H7 (cell line): Measurements from ENCODE around the gene CDH8. TPM values are rescaled to one million over a fixed set of nuclear protein-coding genes. Genes with fewer than 3 reads are reported as not detected.

Experiments
- DNase-seq: peaks from one replicate; pipeline ENCODE4 v3.0.0; 2012
- H3K27me3 ChIP-seq: 2 replicates; pipeline ENCODE4 v1.6.0; 2011; ENCODE audit warnings: mild to moderate bottlenecking, low read length; ENCODE audit not compliant: control insufficient read depth, insufficient read depth
- H3K36me3 ChIP-seq: replicated peaks from 2 replicates; pipeline ENCODE4 v1.5.1; 2011; ENCODE audit warnings: low read length; ENCODE audit not compliant: control insufficient read depth, insufficient read depth
- H3K4me3 ChIP-seq: 2 replicates; pipeline ENCODE4 v1.5.1; 2011; ENCODE audit warnings: low read depth, mild to moderate bottlenecking, control low read depth, low read length, moderate library complexity; ENCODE audit not compliant: insufficient read depth
- total RNA-seq: library from RNA; depleted of rRNA; stranded (reverse); fragments of >200 nt; shearing (Covaris generic); gene quantifications from 2 replicates; pipeline ENCODE4 v1.2.3, GENCODE V29; 2014; rRNA removed

CDH8 gene, protein sequence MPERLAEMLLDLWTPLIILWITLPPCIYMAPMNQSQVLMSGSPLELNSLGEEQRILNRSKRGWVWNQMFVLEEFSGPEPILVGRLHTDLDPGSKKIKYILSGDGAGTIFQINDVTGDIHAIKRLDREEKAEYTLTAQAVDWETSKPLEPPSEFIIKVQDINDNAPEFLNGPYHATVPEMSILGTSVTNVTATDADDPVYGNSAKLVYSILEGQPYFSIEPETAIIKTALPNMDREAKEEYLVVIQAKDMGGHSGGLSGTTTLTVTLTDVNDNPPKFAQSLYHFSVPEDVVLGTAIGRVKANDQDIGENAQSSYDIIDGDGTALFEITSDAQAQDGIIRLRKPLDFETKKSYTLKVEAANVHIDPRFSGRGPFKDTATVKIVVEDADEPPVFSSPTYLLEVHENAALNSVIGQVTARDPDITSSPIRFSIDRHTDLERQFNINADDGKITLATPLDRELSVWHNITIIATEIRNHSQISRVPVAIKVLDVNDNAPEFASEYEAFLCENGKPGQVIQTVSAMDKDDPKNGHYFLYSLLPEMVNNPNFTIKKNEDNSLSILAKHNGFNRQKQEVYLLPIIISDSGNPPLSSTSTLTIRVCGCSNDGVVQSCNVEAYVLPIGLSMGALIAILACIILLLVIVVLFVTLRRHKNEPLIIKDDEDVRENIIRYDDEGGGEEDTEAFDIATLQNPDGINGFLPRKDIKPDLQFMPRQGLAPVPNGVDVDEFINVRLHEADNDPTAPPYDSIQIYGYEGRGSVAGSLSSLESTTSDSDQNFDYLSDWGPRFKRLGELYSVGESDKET
- 0.87 and 7.1 TPM in 2 replicates for total RNA-seq

DNA sequence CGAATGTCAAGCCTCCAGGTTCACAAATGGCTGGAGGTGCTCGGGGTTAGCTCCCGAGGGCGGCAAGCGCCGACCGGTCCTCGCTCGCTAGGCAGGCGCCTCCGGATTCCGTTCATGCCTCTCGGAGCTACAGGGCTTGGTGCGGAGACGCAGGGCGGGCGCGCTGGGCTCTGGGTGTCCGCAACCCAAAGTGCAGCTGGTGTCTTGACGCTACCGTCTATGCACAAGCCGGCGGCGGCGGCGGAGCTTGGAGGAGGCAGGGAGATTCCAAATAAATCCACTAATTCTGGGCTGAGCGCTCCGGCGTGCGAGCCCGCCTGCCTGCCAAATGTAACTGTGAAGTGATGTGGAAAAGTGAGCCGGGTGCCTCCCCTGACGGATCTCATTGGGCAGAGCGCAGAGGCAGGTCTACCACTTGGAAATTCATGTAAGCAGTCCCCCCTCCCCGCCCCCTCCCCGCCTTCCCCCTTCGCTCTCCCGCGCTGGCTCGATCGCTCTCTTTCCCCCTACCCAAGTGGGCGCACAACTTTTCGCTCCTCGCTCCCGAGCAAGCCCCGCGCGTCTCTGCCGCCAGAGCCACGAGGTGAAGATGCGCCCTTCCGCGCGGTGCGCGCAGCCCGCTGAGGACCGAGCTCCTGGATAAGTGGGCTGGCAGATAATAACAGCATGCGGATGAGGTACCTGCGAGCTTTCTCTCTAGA lies at the start of gene CDH8:
TSS of gene CDH8 (minus strand) at position 338 of the 701 bp plus-strand sequence. CDS start 15,035 bp downstream, outside the sequence.
- no peaks in the 10 kb centered on the region for H3K36me3 ChIP-seq
- peak; percentile 80 for DNase-seq
- H3K4me3 ChIP-seq, result peak within 1 kb of the TSS; percentile 57
- H3K27me3 ChIP-seq, result peaks cover 53% of the 10 kb centered on the region

DNA sequence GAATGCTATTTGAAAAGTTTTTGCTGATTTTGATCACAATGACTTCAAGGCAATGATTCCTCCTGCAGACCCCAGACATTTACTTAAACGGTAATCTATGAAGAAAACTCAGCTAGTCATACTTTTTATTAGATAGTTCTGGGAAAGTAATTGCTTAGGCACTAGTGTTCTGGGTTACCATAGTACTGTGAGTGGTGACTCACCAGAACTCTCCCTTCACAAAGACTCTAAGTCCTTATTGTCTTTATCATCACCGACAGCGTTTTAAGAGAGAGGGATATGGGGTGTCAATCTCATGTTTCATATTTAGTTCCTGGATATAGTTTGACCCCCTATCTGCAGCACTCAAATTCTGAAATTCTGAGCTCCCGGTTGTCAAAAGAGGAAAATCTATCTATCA lies 43.0 kb upstream of the CDH8 start:
- Histone ChIP-seq H3K36me3 (no peaks in the 10 kb centered on the region), H3K27me3 (no peaks in the 10 kb centered on the region), H3K4me3 (no peak overlapping the region)
- no peak for DNase-seq

DNA sequence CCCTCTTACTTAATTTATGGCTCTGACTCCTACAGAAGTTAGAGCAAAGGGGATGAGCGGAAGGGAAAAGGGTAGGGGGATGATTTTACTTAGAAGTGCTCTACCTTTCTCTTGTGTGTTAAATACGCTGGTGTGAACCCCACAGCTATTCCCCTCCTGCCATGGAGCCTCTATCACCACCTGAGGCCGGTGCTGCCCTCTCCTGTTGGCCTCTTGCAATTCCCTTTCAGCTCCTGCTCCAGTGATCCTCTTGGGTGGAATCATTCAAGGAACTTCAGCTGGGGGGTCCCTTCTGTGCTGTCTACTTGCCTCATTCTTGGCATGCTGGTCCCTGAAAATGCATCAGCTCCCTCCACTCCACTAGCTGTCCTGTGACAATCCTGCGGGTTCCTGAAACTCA lies 41.8 kb upstream of the CDH8 start:
- peak; percentile 48 for DNase-seq
- no peaks in the 10 kb centered on the region for H3K27me3 ChIP-seq
- no peak overlapping the region for H3K4me3 ChIP-seq
- no peaks in the 10 kb centered on the region for H3K36me3 ChIP-seq

DNA sequence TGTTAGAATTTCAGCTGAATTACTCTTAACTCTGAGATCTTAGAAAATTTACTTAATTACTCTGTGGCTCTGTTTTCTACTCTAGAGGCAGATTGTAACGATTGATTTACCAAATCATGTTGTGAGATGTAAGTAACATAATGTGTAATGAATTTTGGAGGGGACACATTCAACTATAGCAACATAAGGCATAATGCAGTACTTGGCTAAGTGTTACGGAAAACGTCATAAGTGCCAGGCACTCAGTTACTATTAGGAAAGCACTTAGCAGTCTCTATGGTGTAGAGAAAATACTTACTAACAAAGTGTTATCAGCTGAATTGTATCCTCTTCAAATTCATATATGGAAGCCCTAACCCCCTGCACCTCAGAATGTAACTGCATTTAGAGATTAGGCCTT lies 40.6 kb upstream of the CDH8 start:
- H3K36me3 ChIP-seq, result no peaks in the 10 kb centered on the region
- no peak for DNase-seq
- H3K4me3 ChIP-seq, result no peak overlapping the region
- H3K27me3 ChIP-seq, result no peaks in the 10 kb centered on the region

DNA sequence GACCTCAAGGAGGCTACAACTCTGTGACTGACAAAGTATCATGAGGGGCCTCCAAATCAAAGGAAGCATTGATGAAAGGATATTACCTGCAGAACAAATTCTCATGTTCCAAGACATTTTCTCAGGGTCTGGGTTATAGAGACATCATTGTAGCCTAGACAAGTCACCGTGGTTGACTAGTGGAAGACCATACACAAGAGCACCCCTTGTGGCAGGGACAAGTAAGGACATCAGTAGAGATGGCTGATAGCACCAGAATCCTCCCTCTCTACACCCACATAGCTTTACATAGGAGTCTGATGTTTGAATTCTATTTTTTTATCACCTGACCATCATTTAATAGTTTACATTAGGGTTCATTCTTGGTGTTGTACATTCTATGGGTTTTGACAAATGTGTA lies 32.5 kb upstream of the CDH8 start:
- no peaks in the 10 kb centered on the region for H3K36me3 ChIP-seq
- H3K27me3 ChIP-seq, result no peaks in the 10 kb centered on the region
- DNase-seq, result peak; percentile 13
- no peak overlapping the region for H3K4me3 ChIP-seq

DNA sequence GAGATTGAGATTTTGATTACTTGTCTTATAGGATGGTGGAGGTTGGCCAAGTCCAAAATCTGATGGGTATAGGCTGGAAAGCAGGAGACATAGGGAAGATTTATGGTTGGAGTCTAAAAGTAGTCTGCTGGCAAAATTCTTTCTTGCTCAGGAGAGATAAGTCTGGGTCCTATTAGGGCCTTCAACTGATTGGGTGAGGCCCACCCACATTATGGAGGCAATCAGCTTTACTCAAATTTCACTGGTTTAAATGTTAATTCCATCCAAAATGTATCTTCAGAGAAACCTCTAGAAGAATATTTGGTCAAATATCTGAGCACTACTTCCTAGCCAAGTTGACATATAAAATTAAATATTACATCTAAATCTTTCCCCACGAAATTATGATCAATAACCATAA lies 31.7 kb upstream of the CDH8 start:
- no peaks in the 10 kb centered on the region for H3K36me3 ChIP-seq
- H3K4me3 ChIP-seq, result no peak overlapping the region
- H3K27me3 ChIP-seq, result no peaks in the 10 kb centered on the region
- DNase-seq, result no peak

DNA sequence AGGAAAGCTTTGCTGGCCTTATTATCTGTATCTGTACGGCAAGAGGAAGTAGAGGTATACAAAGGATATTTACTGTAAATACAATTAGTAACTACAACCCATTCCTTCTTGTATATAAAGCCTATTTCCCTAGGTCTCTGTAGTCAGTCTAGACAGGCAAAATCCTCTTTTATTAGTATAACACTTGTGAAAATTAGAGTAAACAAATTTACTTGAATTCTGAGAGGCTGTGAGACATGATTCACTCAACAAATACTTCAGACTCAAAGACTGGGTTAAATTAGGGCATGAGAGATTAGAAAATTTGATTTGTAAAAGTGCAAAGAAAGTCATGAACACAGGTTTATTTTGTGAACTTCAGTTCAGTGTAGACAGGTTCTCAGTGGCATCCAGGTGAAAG lies 30.9 kb upstream of the CDH8 start:
- no peak for DNase-seq
- H3K36me3 ChIP-seq, result no peaks in the 10 kb centered on the region
- H3K27me3 ChIP-seq, result no peaks in the 10 kb centered on the region
- no peak overlapping the region for H3K4me3 ChIP-seq

DNA sequence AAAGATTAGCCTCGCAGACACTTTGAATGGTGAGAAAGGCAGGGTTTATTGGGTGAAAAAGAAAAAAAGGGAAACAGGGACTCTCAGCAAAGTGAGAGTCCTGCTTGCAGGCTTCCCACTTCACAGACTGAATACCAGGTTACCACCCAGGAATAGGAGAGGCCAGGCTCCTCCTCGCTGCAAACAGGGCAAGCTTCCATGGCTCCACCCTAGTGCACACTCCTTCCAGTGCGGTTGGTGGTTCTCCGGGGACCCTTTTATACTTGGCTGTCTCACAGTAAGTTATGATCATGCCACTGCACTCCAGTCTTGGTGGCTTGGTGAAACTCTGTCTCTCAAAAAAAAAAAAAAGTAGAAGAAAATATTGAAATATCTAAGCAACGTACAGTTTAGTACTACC lies 30.5 kb upstream of the CDH8 start:
- no peaks in the 10 kb centered on the region for H3K27me3 ChIP-seq
- no peaks in the 10 kb centered on the region for H3K36me3 ChIP-seq
- no peak overlapping the region for H3K4me3 ChIP-seq
- no peak for DNase-seq

DNA sequence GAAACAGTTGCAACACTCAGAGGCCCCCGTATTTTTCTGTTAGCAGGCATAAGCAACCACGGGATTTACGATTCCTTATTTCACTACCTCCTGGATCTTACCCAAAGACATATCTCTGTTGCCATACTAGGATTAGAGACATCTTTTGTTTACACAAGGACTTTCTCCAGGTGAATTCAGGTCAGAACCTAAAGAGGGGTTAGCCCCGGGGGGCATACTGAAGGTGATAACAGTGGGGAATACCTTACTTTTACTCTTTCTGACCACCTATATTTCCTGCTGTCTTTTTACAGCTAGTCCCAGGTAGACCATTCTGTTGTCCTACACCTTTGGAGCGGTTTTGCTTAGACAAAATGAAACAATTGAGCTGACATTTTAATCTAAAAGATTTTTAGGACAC lies 27.9 kb upstream of the CDH8 start:
- DNase-seq, result peak; percentile 4
- Histone ChIP-seq H3K4me3 (no peak overlapping the region), H3K27me3 (no peaks in the 10 kb centered on the region), H3K36me3 (no peaks in the 10 kb centered on the region)

DNA sequence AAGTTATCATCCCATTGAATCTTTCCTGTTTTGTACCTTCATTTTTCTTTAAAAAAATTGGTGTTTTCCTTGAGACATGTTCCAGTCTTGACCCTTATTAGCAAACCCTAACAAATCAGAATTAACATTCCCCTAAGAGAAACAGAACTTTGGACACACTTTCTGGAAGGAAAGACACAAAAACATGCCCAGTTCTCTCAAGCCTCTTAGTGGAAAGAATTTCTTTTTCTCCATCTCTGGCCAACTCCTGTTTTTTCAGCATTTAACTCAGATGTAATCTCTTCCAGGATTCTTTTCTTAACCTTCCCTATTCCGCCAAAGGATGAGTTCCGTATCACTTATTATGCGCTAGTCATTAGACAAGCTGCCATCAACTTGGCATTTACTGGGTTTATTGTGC lies 23.9 kb upstream of the CDH8 start:
- DNase-seq, result no peak
- Histone ChIP-seq H3K4me3 (no peak overlapping the region), H3K36me3 (no peaks in the 10 kb centered on the region), H3K27me3 (no peaks in the 10 kb centered on the region)

DNA sequence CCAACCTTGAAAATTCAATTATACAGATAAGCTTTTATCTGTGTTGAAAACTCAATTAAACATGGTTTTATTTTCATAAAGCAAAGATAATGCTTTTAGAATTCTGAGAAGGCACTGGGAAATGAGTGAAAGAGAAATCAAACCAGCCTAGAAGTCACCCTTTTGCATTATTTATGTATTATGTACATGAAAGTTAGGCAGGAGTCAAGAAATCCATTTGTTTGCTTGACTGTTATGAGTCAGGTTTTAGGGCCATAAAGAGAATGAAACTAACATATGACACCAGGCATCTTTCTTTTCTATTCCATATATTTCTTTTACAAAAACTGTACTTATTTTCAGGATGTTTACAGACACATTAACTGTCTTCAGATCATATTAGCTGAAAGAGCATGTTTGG lies 23.3 kb upstream of the CDH8 start:
- H3K36me3 ChIP-seq, result no peaks in the 10 kb centered on the region
- DNase-seq, result no peak
- no peaks in the 10 kb centered on the region for H3K27me3 ChIP-seq
- H3K4me3 ChIP-seq, result no peak overlapping the region

DNA sequence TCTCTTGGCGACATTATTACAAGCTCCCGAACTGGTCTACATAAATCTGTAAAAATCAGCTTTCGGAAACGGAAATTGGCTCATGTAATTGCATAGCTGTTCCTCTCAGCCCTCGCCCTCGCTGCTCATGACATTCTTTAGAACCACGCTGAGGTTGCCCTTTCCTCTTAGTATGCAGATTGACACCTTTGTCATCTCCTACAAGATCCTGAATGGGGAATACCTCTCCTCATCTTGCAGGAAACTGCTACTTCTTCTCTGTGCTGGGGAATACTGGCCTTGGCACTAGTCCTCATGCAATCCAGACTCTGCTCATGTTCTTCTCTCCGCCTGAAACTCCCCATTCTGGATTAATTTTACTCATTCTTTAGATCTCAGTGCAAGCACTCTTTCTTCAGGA lies 22.2 kb upstream of the CDH8 start:
- no peak for DNase-seq
- Histone ChIP-seq H3K27me3 (no peaks in the 10 kb centered on the region), H3K4me3 (no peak overlapping the region), H3K36me3 (no peaks in the 10 kb centered on the region)

DNA sequence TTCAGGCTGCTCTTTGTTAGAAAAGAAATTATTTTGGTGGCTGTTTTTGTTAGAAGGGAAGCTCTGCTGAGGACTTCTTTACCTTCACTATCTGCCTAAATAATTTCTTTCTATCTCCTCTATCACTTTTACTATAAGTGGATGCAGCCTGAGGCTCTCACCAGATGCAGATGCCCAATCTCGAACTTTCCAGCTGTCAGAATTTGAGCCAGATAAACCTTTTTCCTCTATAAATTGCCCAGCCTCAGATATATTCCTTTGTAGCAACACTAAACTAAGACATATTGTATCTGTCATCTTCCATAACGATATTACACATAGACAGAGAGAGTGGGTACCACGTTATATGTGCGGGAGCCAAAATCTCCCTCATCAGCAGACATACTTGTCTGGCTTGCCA lies 15.7 kb upstream of the CDH8 start:
- H3K36me3 ChIP-seq, result no peaks in the 10 kb centered on the region
- no peak overlapping the region for H3K4me3 ChIP-seq
- no peak for DNase-seq
- no peaks in the 10 kb centered on the region for H3K27me3 ChIP-seq

DNA sequence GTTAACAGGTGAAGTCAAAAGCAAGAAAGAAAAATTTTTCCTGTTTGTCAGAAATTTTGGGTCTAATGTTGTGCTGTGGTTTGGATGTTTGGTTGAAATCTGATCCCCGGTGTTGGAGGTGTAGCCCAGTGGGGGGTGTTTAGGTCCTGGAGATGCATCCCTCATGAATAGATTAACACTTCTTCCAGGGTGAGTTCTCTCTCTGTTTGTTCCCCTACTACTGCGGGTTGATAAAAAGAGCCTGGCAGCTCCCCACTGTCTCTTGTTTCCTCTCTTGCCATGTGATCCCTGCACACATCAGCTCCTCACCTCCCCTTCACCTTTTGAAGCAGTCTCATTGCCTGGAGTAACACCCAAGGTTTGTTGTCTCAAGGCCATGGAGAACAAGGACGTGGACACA lies 14.6 kb upstream of the CDH8 start:
- DNase-seq, result no peak
- Histone ChIP-seq H3K27me3 (no peaks in the 10 kb centered on the region), H3K4me3 (no peak overlapping the region), H3K36me3 (no peaks in the 10 kb centered on the region)

DNA sequence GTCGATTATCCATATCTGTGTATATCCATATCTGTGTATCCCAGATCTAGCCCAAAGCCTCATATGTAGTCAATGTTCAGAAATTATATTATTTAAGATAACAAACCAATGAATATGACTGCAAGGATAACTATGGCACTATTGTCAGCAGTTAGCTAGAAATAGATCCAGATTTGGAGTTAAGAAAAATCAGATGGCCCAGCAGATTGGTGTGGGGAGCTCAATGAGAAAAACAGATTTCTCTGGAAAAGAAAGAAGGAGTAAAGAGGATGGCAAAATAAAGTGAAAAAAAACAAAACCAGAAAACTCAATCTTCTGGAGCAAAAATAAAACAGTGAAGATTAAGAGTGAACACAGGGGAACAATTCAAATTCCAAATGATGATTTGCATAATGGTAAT lies 10.6 kb upstream of the CDH8 start:
- DNase-seq, result no peak
- no peaks in the 10 kb centered on the region for H3K36me3 ChIP-seq

More for the DNA sequence above, 10.6 kb upstream of the CDH8 start:
- H3K4me3 ChIP-seq, result no peak overlapping the region
- H3K27me3 ChIP-seq, result no peaks in the 10 kb centered on the region
